Adrenal gland (tissue), 12 donors: ENCODE measurements around the gene BCAS3. TPM values are rescaled to one million over a fixed set of nuclear protein-coding genes. Genes with fewer than 3 reads are reported as not detected.

Source experiments
- DNase-seq, 7 donors: peaks; one replicate each; pipeline ENCODE4 v3.0.0-alpha.2; 2019 to 2020
- H3K27ac ChIP-seq, 5 donors: fragments of 200-600 bp; sonication (generic) in 4 of 5; 1 replicate in 3 of 5; 2 replicates in 2 of 5; pipeline versions ENCODE4 v1.5.1 to v1.8.0; 2016 to 2020; ENCODE audit warnings: mild to moderate bottlenecking in 1 of 5
- H3K27me3 ChIP-seq: fragments of 200-600 bp; 2 replicates; pipeline ENCODE4 v1.8.0; 2021
- H3K36me3 ChIP-seq, 2 donors: fragments of 200-600 bp; replicated peaks in 1 of 2; 1 replicate in 1 of 2; 2 replicates in 1 of 2; pipeline versions ENCODE4 v1.5.1 to v1.8.0; 2018 to 2022
- H3K4me1 ChIP-seq, 2 donors: fragments of 200-600 bp; replicated peaks in 1 of 2; 1 replicate in 1 of 2; 2 replicates in 1 of 2; pipeline versions ENCODE4 v1.5.1 to v1.8.0; 2018 to 2021
- H3K4me3 ChIP-seq, 4 donors: fragments of 200-600 bp; sonication (generic) in 3 of 4; one replicate each; pipeline ENCODE4 v1.5.1; 2016 to 2018
- H3K9me3 ChIP-seq, 3 donors: fragments of 200-600 bp; sonication (generic) in 1 of 3; replicated peaks in 1 of 3; 1 replicate in 2 of 3; 2 replicates in 1 of 3; pipeline versions ENCODE4 v1.5.1 to v1.8.0; 2016 to 2021
- CTCF ChIP-seq, 6 experiments: fragments of 450-650 bp in 4 of 6; fragments of 200-600 bp in 2 of 6; sonication (generic) in 1 of 6; IDR thresholded peaks; 1 replicate in 5 of 6; 2 replicates in 1 of 6; pipeline versions ENCODE4 v1.5.1 to v1.8.0; 2016 to 2021; ENCODE audit warnings: antibody characterized with exemption in 6 of 6, mild to moderate bottlenecking in 2 of 6, moderate library complexity in 1 of 6
- POLR2A ChIP-seq, 2 donors: fragments of 450-650 bp; IDR thresholded peaks; one replicate each; pipeline ENCODE4 v1.6.1; 2017; ENCODE audit warnings: antibody characterized with exemption in 2 of 2, mild to moderate bottlenecking in 2 of 2, moderate library complexity in 1 of 2
- whole genome bisulfite sequencing, 4 donors: extraction: QIAGEN DNeasy Blood & Tissue Kit in 2 of 4; methylation state at CpG; one replicate each; pipeline versions ENCODE4 v1.1.5 to v1.1.7; 2013 to 2017; 5-methylcytosine and 5-hydroxymethylcytosine counted together
- intact Hi-C, 2 donors: fragments of 100-400 bp; cut with DNase I; formaldehyde crosslinking; loops; one replicate each; pipeline versions ENCODE4 v1.14.1 to v1.15.0; 2022 to 2023
- polyA plus RNA-seq, 3 donors: library from polyadenylated mRNA; stranded (reverse); fragments of 200-250 nt in 2 of 3; fragments of 350-450 nt in 1 of 3; fragmentation: Illumina TruSeq in 1 of 3; extraction: RNeasy Lipid Tissue Mini Kit (QIAGEN cat#74804) in 1 of 3; gene quantifications; one replicate each; pipeline ENCODE4 v1.2.3, GENCODE V29; 2013 to 2014
- total RNA-seq, 9 donors: library from RNA; depleted of rRNA in 4 of 9; stranded (reverse); fragments of >200 nt in 4 of 9; fragments of 120-200 nt in 1 of 9; fragmentation: NEBNext Ultra II Directional in 1 of 9; extraction: Animal tissue kit (Norgen Biotek cat#: 25700) in 1 of 9; gene quantifications; one replicate each; pipeline versions ENCODE4 v1.1.0 to v1.2.4, GENCODE V29; 2013 to 2023
- donor health status: healthy with polysubstance abuse.
- donor health status: Bipolar disorder and iron deficiency.
- donor health status: DM: yes; HTN: yes; CAD: no.
- donor health status: DM: no; HTN: no; CAD: no.
- donor health status: DM: no; HTN: no; CAD: no.
- donor health status: DM: yes; HTN: yes; CAD: no.

Gene BCAS3
- total and polyA plus RNA-seq, 12 donors: 9.4 to 105 (median 29.0) TPM

GRCh38 chr17:61132524-61132923 is 454.9 kb downstream of the BCAS3 start:
- Histone ChIP-seq H3K27me3 (no peaks in the 10 kb centered on the region), H3K36me3 (no peaks in the 10 kb centered on the region), H3K4me1 (no peaks in the 10 kb centered on the region), H3K4me3 (no peak overlapping the region), H3K27ac (no peak overlapping the region), H3K9me3 (no peaks in the 10 kb centered on the region)
- WGBS, 4 donors: 77 to 92% (median 86%) methylated on average over 4 of the region's 4 CpGs
- TF ChIP-seq POLR2A (IDR thresholded peaks at IDR 0.05) (no peak), CTCF (IDR thresholded peaks at IDR 0.05) (no peak)
- intact Hi-C loops: no loop called here
- DNase-seq: no peak

GRCh38 chr17:61133853-61134252 is 456.2 kb downstream of the BCAS3 start:
- no peaks in the 10 kb centered on the region for H3K36me3 ChIP-seq
- H3K9me3 ChIP-seq: no peaks in the 10 kb centered on the region
- no peak overlapping the region for H3K27ac ChIP-seq
- no peaks in the 10 kb centered on the region for H3K27me3 ChIP-seq
- intact Hi-C loops: no loop called here
- TF ChIP-seq POLR2A (IDR thresholded peaks at IDR 0.05): no peak
- no peak for TF ChIP-seq CTCF (IDR thresholded peaks at IDR 0.05)
- no peak overlapping the region for H3K4me3 ChIP-seq
- 89 to 98% (median 97%) methylated on average over 1 of the region's 1 CpG for WGBS, 4 donors
- DNase-seq: no peak
- H3K4me1 ChIP-seq: no peaks in the 10 kb centered on the region

- H3K27ac ChIP-seq: no peak overlapping the region
- H3K27me3 ChIP-seq: no peaks in the 10 kb centered on the region
- no peaks in the 10 kb centered on the region for H3K4me1 ChIP-seq
- H3K9me3 ChIP-seq: no peaks in the 10 kb centered on the region
- H3K36me3 ChIP-seq: no peaks in the 10 kb centered on the region
- no peak for DNase-seq
- intact Hi-C loops: no loop called here
- WGBS, 4 donors: 78 to 85% (median 82%) methylated on average over 6 of the region's 6 CpGs
- no peak overlapping the region for H3K4me3 ChIP-seq
- TF ChIP-seq CTCF (IDR thresholded peaks at IDR 0.05): no peak
- no peak for TF ChIP-seq POLR2A (IDR thresholded peaks at IDR 0.05)
Observed at GRCh38 chr17:61134551-61135235, 457.0 kb downstream of the BCAS3 start.

GRCh38 chr17:61135782-61136181 is 458.1 kb downstream of the BCAS3 start:
- H3K27me3 ChIP-seq: no peaks in the 10 kb centered on the region
- H3K9me3 ChIP-seq: no peaks in the 10 kb centered on the region
- no peak overlapping the region for H3K4me3 ChIP-seq
- H3K27ac ChIP-seq: no peak overlapping the region
- no peaks in the 10 kb centered on the region for H3K36me3 ChIP-seq
- H3K4me1 ChIP-seq: no peaks in the 10 kb centered on the region
- TF ChIP-seq POLR2A (IDR thresholded peaks at IDR 0.05) (no peak), CTCF (IDR thresholded peaks at IDR 0.05) (no peak)
- WGBS, 4 donors: 85 to 89% (median 86%) methylated on average over 14 of the region's 14 CpGs
- intact Hi-C loops: no loop called here
- no peak for DNase-seq
